Natural killer cell treated with Interleukin-12 subunit alpha and Interleukin-12 subunit beta and Interleukin-15 and Interleukin-18, amount 100 ng/mL, for 72 hours (primary cell): ENCODE data around the gene SAYSD1. TPM values are rescaled to one million over a fixed set of nuclear protein-coding genes. Genes with fewer than 3 reads are reported as not detected.
"Not testable (repeated sequence)": the region's sequence is repeated elsewhere in the genome, so short reads cannot be mapped to it uniquely, and the experiment has no call there.

Source experiments
- ATAC-seq, 2 donors: fragments of 150-1000 bp; cut with Tn5 transposase in 1 of 2; sonication (Bioruptor Pico), chemical (Tn5 transposase) in 1 of 2; 2 replicates each; pipeline ENCODE4 v1.10.0; 2021
- DNase-seq: peaks from one replicate; pipeline ENCODE4 v3.0.0; 2022; ENCODE audit warnings: low spot score
- H3K27ac Mint-ChIP-seq, 2 donors: 1 replicate in 1 of 2; 2 replicates in 1 of 2; pipeline ENCODE4 v1.8.0; 2022; ENCODE audit warnings: mixed read lengths in 2 of 2, mild to moderate bottlenecking in 1 of 2, moderate library complexity in 1 of 2
- H3K27me3 Mint-ChIP-seq, 2 donors: 1 replicate in 1 of 2; 2 replicates in 1 of 2; pipeline ENCODE4 v1.8.0; 2022; ENCODE audit warnings: mixed read lengths in 2 of 2
- H3K36me3 Mint-ChIP-seq: one replicate; pipeline ENCODE4 v1.8.0; 2022; ENCODE audit warnings: mixed read lengths
- H3K4me1 Mint-ChIP-seq, 2 donors: 1 replicate in 1 of 2; 2 replicates in 1 of 2; pipeline ENCODE4 v1.8.0; 2022; ENCODE audit warnings: low read depth in 2 of 2, mixed read lengths in 2 of 2, mild to moderate bottlenecking in 1 of 2
- H3K4me3 Mint-ChIP-seq: one replicate; pipeline ENCODE4 v1.8.0; 2022; ENCODE audit warnings: mixed read lengths
- H3K9me3 Mint-ChIP-seq: 2 replicates; pipeline ENCODE4 v1.8.0; 2022; ENCODE audit warnings: mixed read lengths
- total RNA-seq, 2 donors: library from RNA; stranded (reverse); gene quantifications; one replicate each; pipeline ENCODE4 v1.2.3, GENCODE V29; 2022

SAYSD1 gene
- total RNA-seq, 2 donors from 2014 or later, result 3.5 to 5.2 TPM

DNA sequence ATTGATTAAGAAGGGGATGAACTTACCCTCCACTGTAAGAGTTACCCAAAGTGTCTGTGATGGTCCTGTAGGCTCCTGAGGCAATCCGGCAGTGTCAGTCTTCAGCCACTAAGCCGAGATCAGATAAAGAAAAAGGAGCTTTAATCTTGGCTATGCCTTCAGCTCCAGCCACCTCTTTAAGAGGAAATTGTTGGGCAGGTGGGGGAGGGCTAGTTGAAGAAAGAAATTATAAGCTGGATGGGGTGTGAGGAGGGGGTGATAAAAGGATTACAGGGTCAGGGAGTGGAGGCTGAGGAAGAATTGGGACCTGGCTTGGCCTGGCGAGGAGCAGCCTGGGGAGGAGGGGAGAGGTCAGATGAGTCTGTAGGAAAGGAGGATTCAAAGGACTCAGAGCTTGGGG, 19.8 kb upstream of the SAYSD1 start:
- peaks cover 14 to 16% of the 10 kb centered on the region in 2 donors for H3K27me3 Mint-ChIP-seq
- H3K4me3 Mint-ChIP-seq, H3K9me3 Mint-ChIP-seq, H3K27ac Mint-ChIP-seq, H3K36me3 Mint-ChIP-seq, ATAC-seq, H3K4me1 Mint-ChIP-seq, DNase-seq: not testable (repeated sequence)

DNA sequence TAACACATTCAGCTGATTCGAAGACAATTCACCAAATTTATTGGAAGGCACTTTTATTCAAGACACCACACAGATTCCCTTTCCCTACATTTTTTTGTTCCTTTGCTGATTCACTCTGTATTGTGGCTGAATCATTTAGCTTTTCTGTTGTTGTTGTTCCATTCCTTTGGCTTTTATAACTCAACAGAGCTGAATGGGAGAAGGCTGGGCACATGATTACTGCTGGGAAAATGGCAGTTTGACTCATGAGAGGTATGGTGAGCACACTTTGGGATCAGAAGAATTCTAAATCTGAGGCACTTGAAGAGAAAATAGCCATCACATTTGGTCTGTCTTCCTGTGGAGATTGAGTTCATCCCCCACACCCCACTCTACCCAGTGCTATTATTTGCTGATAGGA, 15.7 kb upstream of the SAYSD1 start:
- no peak for DNase-seq

DNA sequence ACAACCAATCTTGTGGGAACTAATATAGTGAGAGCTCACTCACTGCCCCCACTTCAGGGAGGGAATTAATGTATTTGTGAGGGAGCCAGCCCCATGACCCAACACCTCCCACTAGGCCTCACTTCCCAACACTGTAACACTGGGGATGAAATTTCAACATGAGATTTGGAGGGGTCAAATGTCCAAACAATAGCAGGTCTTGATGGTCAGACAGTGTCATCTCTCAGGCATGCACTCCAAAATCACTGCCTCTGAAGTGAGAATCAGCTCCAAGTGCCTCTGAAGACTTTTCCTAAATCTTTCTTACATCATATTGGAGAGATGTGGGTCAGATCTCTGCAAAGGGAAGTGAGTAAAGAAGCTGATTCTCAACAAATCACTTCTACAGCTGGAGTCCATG, 13.8 kb upstream of the SAYSD1 start:
- no peak overlapping the region for H3K4me3 Mint-ChIP-seq
- DNase-seq (no peak), ATAC-seq (no peak)
- peaks cover 13 to 22% of the 10 kb centered on the region in 2 donors for H3K27me3 Mint-ChIP-seq
- no peak overlapping the region for H3K27ac Mint-ChIP-seq
- H3K36me3 Mint-ChIP-seq, result no peaks in the 10 kb centered on the region
- no peaks in the 10 kb centered on the region for H3K9me3 Mint-ChIP-seq
- no peaks in the 10 kb centered on the region for H3K4me1 Mint-ChIP-seq

More for the DNA sequence above, 15.7 kb upstream of the SAYSD1 start:
- Mint-ChIP-seq H3K27me3 (peaks cover 10 to 18% of the 10 kb centered on the region in 2 donors), H3K4me3 (no peak overlapping the region), H3K4me1 (no peaks in the 10 kb centered on the region), H3K27ac (no peak overlapping the region), H3K9me3 (no peaks in the 10 kb centered on the region), H3K36me3 (no peaks in the 10 kb centered on the region)
- no peak for ATAC-seq

DNA sequence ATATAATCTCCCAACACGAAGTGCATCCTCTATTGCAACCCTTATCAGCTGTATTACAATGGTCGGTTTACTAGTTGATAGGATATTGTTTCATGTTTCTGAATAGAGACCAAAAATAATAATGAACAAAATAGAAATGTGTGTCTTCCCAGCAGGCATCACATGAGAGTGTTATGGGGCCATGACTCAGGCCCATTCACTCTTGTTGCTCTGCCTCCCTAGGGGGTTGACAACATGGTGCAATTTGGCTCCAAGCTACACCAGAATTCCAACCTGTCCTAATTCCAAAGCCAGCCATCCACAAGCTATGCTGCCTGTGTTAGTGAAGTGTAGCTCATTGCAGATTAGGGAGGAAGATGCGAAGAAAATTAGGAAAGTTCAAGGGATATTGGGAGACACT, 13.1 kb upstream of the SAYSD1 start:
- no peaks in the 10 kb centered on the region for H3K9me3 Mint-ChIP-seq
- ATAC-seq (no peak), DNase-seq (no peak)
- H3K36me3 Mint-ChIP-seq, result no peaks in the 10 kb centered on the region
- no peak overlapping the region for H3K4me3 Mint-ChIP-seq
- no peaks in the 10 kb centered on the region for H3K4me1 Mint-ChIP-seq
- peaks cover 13 to 22% of the 10 kb centered on the region in 2 donors for H3K27me3 Mint-ChIP-seq
- no peak overlapping the region for H3K27ac Mint-ChIP-seq

DNA sequence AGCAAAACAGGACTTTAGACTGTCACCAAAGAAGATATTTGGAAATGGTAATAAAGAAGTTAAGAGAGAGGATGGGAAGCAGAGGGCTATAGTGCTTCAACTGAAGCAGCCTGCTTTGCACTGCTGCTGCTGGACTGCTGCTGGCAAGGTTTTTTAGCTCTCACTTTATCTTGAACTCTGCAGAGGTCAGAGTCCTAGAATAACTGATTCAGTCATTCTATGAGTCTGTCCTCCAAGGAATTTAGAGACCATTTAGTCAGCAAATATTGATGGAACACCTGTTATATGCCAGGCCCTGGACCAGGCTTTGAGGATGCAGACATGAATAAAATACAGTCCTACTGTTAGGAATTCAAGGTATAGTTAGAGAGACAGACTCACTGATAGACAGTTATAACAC, 9.1 kb upstream of the SAYSD1 start:
- ATAC-seq (no peak), DNase-seq (no peak)
- Mint-ChIP-seq H3K9me3 (no peaks in the 10 kb centered on the region), H3K4me3 (no peak overlapping the region), H3K4me1 (no peaks in the 10 kb centered on the region), H3K36me3 (no peaks in the 10 kb centered on the region), H3K27me3 (peaks cover 18 to 26% of the 10 kb centered on the region in 2 donors), H3K27ac (no peak overlapping the region)

DNA sequence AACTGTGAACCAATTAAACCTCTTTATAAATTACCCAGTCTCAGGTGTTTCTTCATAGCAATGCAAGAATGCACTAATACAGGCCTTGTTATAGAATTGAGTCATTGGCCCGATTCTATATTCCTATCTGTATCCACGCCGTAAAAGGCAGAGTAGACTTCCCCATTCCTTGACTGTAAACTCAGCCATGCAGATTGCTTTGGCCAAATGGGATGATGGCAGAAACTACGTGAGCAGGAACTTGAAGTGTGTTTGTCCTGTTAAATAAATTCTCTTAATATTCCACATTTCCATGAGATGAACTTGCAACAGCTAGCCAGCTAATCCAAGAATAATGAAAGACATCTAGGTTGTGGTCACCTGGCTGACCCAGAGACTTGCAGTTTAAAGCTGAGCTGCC, 3.9 kb upstream of the SAYSD1 start:
- no peaks in the 10 kb centered on the region for H3K36me3 Mint-ChIP-seq
- ATAC-seq, result no peak
- no peak overlapping the region for H3K4me3 Mint-ChIP-seq
- peaks cover 10 to 14% of the 10 kb centered on the region in 2 donors for H3K4me1 Mint-ChIP-seq
- H3K27me3 Mint-ChIP-seq, result peaks cover 11 to 17% of the 10 kb centered on the region in 2 donors
- H3K9me3 Mint-ChIP-seq, result no peaks in the 10 kb centered on the region
- no peak for DNase-seq
- H3K27ac Mint-ChIP-seq, result no peak overlapping the region

DNA sequence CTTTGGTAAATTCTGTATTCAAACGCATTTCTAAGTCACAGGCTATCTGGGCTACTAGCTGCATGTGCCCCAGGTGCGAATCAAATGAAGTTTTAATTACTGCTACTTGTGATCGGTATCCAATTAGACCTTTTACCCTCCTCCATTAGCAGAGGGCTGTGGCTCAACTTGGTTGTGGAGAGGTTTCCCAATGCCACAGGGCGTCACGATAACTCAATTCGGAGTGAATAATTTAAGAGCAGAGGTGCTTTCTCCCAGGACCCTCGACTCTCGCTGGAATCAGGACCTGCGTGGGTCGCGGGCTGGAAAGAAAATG, 640 bp downstream of the SAYSD1 start:
- peaks cover 10 to 44% of the 10 kb centered on the region in 2 donors for H3K4me1 Mint-ChIP-seq
- H3K27me3 Mint-ChIP-seq, result peaks cover 0 to 4% of the 10 kb centered on the region in 2 donors
- no peak for DNase-seq
- peak; percentile 1 to 3 for ATAC-seq
- peak overlapping the region; percentile 83 for H3K4me3 Mint-ChIP-seq
- H3K9me3 Mint-ChIP-seq, result no peaks in the 10 kb centered on the region
- no peaks in the 10 kb centered on the region for H3K36me3 Mint-ChIP-seq
- H3K27ac Mint-ChIP-seq, result peak overlapping the region; percentile 77 to 92

DNA sequence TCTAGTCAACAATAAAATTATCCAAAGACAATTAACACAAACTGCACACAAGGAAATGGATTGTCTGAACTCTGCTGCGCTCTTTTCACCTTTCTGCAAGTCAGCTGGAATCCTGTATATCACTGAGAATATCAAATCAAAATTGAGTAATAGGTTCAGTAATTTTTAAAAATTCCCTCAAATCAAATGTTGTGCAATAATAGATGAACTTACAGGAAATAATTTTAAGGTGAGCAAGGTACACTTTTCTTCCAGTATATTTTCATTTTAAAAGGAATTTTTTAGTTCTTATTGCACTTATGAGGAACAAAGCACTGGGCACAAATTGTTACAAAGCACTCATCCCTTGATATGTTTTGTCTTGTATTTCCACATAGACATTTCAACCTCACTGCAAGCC, 1.2 kb downstream of the SAYSD1 start:
- Mint-ChIP-seq H3K27ac (peak overlapping the region; percentile 77 to 92), H3K4me3 (peak overlapping the region; percentile 83), H3K4me1 (peaks cover 12 to 44% of the 10 kb centered on the region in 2 donors), H3K9me3 (no peaks in the 10 kb centered on the region), H3K36me3 (peaks cover 3% of the 10 kb centered on the region), H3K27me3 (peaks cover 0 to 2% of the 10 kb centered on the region in 2 donors)
- no peak for DNase-seq
- ATAC-seq, result no peak

DNA sequence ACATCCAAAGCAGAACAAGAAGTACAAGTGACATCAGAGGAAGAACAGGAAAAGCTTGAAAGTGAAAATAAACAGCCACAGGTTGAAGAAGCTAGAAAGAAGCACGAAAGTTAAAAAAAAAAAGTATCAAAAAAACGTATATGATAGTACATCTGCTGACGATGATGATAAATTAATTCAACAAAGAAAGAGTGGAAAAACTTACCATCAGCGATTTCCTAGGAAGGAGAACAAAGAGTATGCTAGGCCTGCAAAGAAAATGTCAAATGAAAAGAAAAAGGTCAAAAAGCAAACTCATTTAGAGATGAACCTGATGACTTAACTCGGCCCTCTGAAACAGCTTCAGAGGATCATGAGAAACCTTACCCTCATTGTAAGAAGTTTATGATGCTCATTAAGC, 3.7 kb downstream of the SAYSD1 start:
- Mint-ChIP-seq H3K36me3 (peaks cover 6% of the 10 kb centered on the region), H3K27ac (peak overlapping the region; percentile 54 to 67), H3K9me3 (no peaks in the 10 kb centered on the region), H3K27me3 (no peaks in the 10 kb centered on the region), H3K4me3 (peak overlapping the region; percentile 69), H3K4me1 (peaks cover 16 to 53% of the 10 kb centered on the region in 2 donors)
- no peak for ATAC-seq
- DNase-seq, result no peak

DNA sequence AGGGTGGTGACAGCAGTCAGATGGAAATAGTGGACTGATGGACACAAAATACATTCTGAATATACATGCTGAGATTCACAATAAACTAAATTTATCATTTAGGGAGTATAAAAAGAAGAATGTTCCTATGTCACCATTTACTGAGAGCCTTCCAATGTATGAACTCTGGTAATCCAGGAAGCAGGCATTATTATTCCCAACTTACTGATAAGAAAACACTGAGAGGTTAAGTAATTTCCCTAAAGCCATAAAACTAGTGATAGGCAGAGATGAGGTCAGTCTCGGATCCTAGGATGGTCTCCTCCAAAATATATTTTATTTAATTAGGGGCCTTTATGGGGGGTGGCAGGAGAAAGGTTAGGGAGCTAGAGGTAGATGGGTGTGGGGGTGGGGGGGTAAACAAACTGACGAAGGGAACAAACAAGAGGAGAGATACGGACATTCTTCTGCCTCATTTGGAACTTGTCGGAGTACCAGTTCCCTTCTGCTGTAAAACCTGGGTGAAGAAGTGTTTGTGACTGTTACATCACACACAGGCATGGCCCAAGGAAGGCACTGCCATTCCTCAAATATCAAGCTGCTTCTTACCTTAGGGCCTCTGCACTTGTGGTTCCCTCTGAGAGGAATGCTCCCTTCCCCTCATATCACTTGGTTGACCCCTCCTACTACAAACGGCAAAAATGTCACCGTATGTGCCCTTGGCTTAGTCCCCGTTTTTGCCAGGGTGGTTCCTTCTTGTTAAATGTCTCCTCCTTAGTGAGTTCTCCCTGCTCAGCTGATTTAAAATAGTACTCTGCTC, 6.7 kb downstream of the SAYSD1 start:
- peaks cover 6% of the 10 kb centered on the region for H3K36me3 Mint-ChIP-seq

DNA sequence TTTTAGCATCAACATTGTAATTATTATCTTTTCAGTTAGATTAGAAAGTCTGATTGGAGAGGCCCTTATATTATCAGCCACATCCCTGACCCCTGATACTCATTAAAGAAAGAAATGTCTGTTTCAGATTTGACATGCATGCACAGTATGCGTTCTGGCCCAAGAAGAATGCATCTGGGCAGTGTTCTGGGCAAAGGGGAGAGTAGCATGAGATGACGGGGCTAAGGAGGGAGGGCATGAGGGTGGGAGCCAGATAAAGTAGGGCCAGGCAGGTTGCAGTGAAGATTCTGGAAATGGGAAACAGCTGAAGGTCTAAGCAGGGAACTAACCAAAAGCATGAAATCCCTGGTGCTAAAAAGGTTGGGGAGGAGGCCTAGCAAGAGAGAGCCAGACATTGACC, 7.3 kb downstream of the SAYSD1 start:
- H3K36me3 Mint-ChIP-seq, result peaks cover 6% of the 10 kb centered on the region
- H3K9me3 Mint-ChIP-seq, result no peaks in the 10 kb centered on the region
- ATAC-seq (no peak), DNase-seq (no peak)
- no peak overlapping the region for H3K27ac Mint-ChIP-seq
- H3K4me3 Mint-ChIP-seq, result no peak overlapping the region
- no peaks in the 10 kb centered on the region for H3K27me3 Mint-ChIP-seq
- peaks cover 9 to 32% of the 10 kb centered on the region in 2 donors for H3K4me1 Mint-ChIP-seq

More for the DNA sequence above, 6.7 kb downstream of the SAYSD1 start:
- DNase-seq (no peak), ATAC-seq (no peak)
- H3K4me1 Mint-ChIP-seq, result peaks cover 9 to 34% of the 10 kb centered on the region in 2 donors
- no peak overlapping the region for H3K27ac Mint-ChIP-seq
- H3K9me3 Mint-ChIP-seq, result no peaks in the 10 kb centered on the region
- no peaks in the 10 kb centered on the region for H3K27me3 Mint-ChIP-seq
- H3K4me3 Mint-ChIP-seq, result no peak overlapping the region

DNA sequence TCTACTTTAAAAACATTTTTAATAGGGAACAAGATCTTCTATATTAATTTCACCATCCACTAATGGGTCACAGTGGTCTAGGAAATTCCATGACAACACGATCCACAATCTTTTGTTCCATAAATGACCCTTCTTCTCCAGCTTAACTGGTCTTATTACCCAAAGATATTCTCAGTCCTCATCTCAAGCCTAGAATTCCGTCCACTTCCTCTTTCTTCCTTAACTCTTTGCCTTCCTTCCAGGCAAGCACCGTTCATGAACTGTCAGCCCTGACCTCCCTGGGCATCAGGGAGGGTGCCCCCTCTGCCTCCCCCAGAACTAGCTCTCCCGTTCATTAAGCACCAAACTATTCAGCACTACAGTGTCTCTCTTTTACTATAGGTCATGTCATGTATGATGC, 8.0 kb downstream of the SAYSD1 start:
- H3K27me3 Mint-ChIP-seq, result no peaks in the 10 kb centered on the region
- H3K27ac Mint-ChIP-seq, result no peak overlapping the region
- ATAC-seq (no peak), DNase-seq (no peak)
- peaks cover 9 to 26% of the 10 kb centered on the region in 2 donors for H3K4me1 Mint-ChIP-seq
- peaks cover 6% of the 10 kb centered on the region for H3K36me3 Mint-ChIP-seq
- no peak overlapping the region for H3K4me3 Mint-ChIP-seq
- H3K9me3 Mint-ChIP-seq, result no peaks in the 10 kb centered on the region

DNA sequence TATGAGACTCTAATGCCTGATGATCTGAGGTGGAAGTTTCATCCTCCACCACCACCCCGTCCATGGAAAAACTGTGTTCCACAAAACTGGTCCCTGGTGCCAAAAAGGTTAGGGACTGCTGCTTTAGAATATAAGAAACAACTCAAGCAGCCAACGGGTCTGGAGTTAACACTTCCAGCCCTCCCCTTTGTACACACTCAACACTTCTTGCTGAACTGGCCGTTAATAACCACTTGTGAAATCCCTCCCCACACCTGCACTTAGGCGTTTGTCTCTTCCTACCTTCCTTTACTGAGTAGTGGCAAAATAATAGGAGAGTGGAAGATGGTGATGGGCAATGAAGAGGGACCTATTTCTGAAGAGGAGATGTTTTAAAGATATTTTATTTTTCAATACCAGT, 10.5 kb downstream of the SAYSD1 start:
- Mint-ChIP-seq H3K27me3 (no peaks in the 10 kb centered on the region), H3K27ac (no peak overlapping the region), H3K4me3 (no peak overlapping the region), H3K9me3 (no peaks in the 10 kb centered on the region), H3K4me1 (peaks cover 13 to 14% of the 10 kb centered on the region in 2 donors), H3K36me3 (peaks cover 6% of the 10 kb centered on the region)
- no peak for ATAC-seq
- no peak for DNase-seq

DNA sequence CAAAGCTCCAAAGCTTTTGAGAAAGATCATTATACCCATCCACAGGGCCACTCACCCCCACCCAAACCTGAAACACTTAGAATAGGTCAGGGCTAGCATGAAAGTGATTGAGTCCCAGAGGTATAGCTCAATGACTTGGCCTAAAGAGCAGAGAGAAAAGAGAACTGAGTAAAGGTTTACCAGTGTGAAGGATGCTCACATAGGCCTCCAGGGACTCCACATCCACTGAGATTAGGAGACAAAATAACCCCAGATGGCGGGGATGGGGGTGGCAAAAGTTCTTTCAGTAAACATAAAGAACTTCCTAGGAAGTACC, 12.2 kb downstream of the SAYSD1 start:
- Mint-ChIP-seq H3K27ac (no peak overlapping the region), H3K4me1 (peaks cover 10 to 14% of the 10 kb centered on the region in 2 donors), H3K36me3 (no peaks in the 10 kb centered on the region), H3K4me3 (no peak overlapping the region), H3K27me3 (no peaks in the 10 kb centered on the region), H3K9me3 (no peaks in the 10 kb centered on the region)
- ATAC-seq, result no peak
- DNase-seq, result no peak
